RPMI8226 (cell line): Measurements from ENCODE around the gene CDK5RAP1.

Source experiments
- DNase-seq: peaks from one replicate; pipeline ENCODE4 v3.0.0-alpha.2; 2015

The CDK5RAP1 gene

GRCh38 chr20:33328157-33329137 is 72.9 kb downstream of the CDK5RAP1 start:
- peak; percentile 12 for DNase-seq

GRCh38 chr20:33325350-33325749 is 76.0 kb downstream of the CDK5RAP1 start:
- DNase-seq, result no peak

GRCh38 chr20:33323236-33323635 is 78.1 kb downstream of the CDK5RAP1 start:
- DNase-seq, result no peak

GRCh38 chr20:33322456-33322855 is 78.9 kb downstream of the CDK5RAP1 start:
- no peak for DNase-seq

DNA sequence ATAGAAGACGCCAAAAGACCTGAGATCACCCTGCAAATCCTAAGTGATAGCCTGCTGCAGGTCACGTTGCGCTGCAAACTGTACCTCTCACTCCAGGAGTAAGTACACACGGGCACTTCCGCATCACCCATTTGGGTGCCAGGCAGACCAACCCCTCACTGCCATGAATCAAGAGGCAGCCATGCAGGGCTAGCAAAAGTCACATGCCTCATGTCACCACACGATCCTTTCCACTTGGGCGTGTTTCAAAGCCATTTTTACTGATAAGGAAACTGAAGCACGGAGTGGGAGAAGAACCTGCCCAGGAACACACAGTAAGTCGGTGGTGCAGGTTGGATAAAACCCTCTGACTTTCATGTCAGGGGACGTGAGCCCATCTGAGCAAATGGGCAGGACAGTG is 81.3 kb downstream of the CDK5RAP1 start:
- no peak for DNase-seq

GRCh38 chr20:33318096-33318429 is 83.3 kb downstream of the CDK5RAP1 start:
- DNase-seq, result no peak

DNA sequence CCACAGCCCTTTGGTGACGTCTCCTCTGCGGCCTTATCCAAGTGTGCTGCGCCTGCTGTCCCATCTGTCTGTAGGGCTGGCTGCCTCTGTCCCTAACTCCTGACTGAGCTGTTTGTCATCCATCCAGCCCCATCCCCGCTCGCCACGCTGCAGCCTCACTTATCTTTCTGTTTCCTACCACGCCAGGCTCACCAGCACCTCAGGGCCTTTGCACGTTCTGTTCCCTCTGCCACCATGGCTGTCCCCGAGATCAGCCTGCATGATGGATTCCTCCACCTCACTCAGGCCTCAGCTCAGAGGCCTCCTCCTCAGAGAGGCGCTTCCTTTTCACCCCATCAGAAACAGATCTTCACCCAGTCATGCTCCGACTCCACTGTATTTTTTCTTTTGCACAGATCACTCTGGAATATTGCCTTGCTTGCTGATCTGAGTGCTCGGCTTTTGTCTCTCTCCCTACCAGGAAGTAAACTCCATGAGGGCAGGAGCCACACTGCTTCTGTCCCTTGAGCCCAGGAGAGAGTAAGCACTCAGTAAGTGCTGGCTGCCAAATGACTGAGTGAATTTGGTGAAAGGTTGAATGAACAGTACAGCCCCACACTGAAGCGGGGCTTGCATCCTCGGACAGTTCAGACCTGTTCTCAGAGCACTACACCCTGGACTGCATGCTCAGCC is 83.8 kb downstream of the CDK5RAP1 start:
- no peak for DNase-seq

- no peak for DNase-seq
Observed at GRCh38 chr20:33316958-33317357, 84.4 kb downstream of the CDK5RAP1 start.

DNA sequence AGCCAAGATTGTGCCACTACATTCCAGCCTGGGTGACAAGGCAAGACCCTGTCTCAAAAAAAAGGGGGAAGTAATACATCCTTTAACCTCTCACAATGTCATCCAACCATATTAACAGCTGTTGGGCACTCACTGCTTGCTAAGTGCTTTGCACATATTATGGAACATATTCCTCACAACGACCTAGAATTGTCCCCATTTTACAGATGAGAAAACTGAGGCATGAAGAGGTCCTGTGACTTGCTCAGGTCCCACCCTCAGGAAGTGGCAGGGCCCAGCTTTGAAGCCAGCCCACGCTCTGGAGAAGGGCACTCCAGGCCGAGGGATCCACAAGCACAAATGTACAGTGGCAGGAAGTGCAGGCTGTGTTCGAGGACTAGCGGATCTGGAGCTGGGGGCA is 85.0 kb downstream of the CDK5RAP1 start:
- no peak for DNase-seq

GRCh38 chr20:33313686-33314314 is 87.5 kb downstream of the CDK5RAP1 start:
- DNase-seq, result no peak

DNA sequence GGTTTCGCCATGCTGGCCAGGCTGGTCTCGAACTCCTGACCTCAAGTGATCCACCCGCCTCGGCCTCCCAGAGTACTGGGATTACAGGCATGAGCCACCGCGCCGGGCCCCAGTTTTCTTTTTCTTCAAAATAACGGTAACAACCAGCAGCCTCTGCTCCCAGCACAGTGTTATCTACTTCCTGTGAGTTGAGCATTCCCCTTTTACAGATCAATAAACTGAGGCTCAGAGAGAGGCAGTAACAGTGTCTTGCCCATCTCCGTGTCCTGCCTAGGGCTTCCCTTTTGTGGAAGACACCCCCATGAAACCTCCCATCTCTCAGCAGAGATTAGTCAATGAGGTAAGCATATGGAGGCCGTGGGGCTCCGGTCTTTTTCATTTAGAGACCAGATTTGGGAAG is 88.7 kb downstream of the CDK5RAP1 start:
- DNase-seq, result no peak

GRCh38 chr20:33311996-33312395 is 89.3 kb downstream of the CDK5RAP1 start:
- DNase-seq, result no peak

- no peak for DNase-seq
Observed at GRCh38 chr20:33311011-33311410, 90.3 kb downstream of the CDK5RAP1 start.

DNA sequence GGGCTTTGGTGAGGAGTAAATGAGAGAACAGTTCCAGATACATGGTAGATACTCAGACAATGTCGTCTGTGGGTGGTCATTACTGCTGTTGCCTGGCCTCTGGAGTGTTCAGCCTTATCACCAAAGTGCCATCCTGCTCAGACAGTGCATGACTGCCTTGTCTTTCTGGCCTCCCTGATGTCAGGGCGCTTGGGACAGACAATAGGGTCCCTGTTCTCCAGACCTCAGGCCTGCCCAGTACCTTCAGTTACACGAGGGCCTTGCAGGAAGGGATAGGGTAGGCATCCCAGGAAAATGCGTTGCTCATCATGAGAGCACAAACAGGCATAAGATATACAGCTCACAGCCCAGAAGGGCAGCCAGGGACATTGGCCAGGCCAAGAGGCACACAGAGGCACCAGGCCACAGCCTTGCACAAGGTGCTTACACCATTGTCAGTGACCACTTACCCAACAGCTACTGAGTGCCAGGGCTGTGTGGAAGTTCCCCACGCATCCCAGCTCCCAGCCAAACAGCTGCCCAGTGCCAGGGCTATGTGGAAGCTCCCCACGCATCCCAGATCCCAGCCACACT is 90.9 kb downstream of the CDK5RAP1 start:
- no peak for DNase-seq

DNA sequence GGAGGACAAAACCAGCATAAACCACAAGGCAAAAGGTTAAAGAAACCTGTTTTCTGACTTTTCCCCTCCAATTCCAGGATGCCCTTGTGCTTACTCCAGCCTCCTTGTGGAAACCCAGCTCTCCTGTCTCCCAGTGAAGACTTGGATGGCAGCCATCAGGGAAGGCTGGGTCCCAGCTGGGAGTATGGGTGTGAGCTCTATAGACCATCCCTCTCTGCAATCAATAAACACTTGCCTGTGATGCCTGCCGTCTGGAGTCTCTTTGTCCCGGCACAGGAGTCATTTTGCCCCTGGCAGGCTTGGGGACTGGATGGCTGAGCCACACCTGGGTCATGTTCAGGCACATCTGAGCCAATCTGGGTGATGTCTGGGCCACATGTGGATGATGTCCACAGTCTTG is 91.7 kb downstream of the CDK5RAP1 start:
- no peak for DNase-seq
